HepG2 (cell line): ENCODE measurements around the gene INTS6.

Source experiments
- AFF4 ChIP-seq: sonication (generic); formaldehyde crosslinking; IDR thresholded peaks from 2 replicates; pipeline ENCODE4 v1.4.0; 2020; ENCODE audit warnings: missing genetic modification reagents
- HOMEZ ChIP-seq: IDR thresholded peaks from 2 replicates; pipeline ENCODE4 v1.6.1; 2016; ENCODE audit warnings: low read depth
- MTA3 ChIP-seq: sonication (generic); formaldehyde crosslinking; IDR thresholded peaks from 2 replicates; pipeline ENCODE4 v1.4.0; 2020; ENCODE audit warnings: missing genetic modification reagents
- NFIB ChIP-seq: sonication (generic); formaldehyde crosslinking; IDR thresholded peaks from 2 replicates; pipeline ENCODE4 v1.9.0; 2021; ENCODE audit warnings: missing genetic modification reagents, mild to moderate bottlenecking, borderline replicate concordance

GRCh38 chr13:51437550-51438127, 15.2 kb downstream of the INTS6 start:
- TF ChIP-seq HOMEZ (CRISPR knock-in tag), result no peak
- no peak for TF ChIP-seq AFF4 (CRISPR knock-in tag)
- no peak for TF ChIP-seq MTA3 (CRISPR knock-in tag)
- no peak for TF ChIP-seq NFIB
